Measurements from ENCODE around the gene PTBP1. TPM values are rescaled to one million over a fixed set of nuclear protein-coding genes. Genes with fewer than 3 reads are reported as not detected.

Gene PTBP1
- total and polyA plus RNA-seq, 9 of the 15 experiments (the other 6 are each of a cell fraction or from before 2014, with no cell fraction given), result 14.0 to 759 (median 234) TPM

GRCh38 chr19:843180-843835, 46.1 kb downstream of the PTBP1 start (continued):
- TF ChIP-seq CHD7 (IDR thresholded peaks at IDR 0.05; ENCODE audit: low read depth, low read length) (no peak), GATAD2B (IDR thresholded peaks at IDR 0.05; ENCODE audit: borderline replicate concordance) (no peak), ETV6 (IDR thresholded peaks at IDR 0.05; ENCODE audit: borderline replicate concordance in 1 of 2, low read depth in 2 of 2, low read length in 1 of 2) (no peak), ETV6 (CRISPR knock-in tag; IDR thresholded peaks at IDR 0.05; ENCODE audit: borderline replicate concordance) (no peak), ZBTB11 (CRISPR knock-in tag; IDR thresholded peaks at IDR 0.05) (no peak), RBFOX2 (IDR thresholded peaks at IDR 0.05; ENCODE audit: low read depth, low read length) (peak; percentile 29; the same call in 1 of the 2 replicates), POLR2AphosphoS5 (IDR thresholded peaks at IDR 0.05; ENCODE audit: control insufficient read depth, insufficient read depth, low read depth, low read length) (no peak), FOXK1 (CRISPR knock-in tag; IDR thresholded peaks at IDR 0.05; ENCODE audit: borderline replicate concordance) (no peak), NCOA1 (IDR thresholded peaks at IDR 0.05; ENCODE audit: low read depth) (no peak), ZNF584 (CRISPR knock-in tag; IDR thresholded peaks at IDR 0.05; ENCODE audit: low read depth) (no peak), ZNF23 (CRISPR knock-in tag; IDR thresholded peaks at IDR 0.05) (no peak), ZC3H8 (IDR thresholded peaks at IDR 0.05) (no peak)

All from K562 (cell line).